Erythroblast (primary cell): ENCODE data around the gene HCFC1.

Experiments used
- GATA1 ChIP-seq: IDR thresholded peaks from 2 replicates; pipeline ENCODE4 v1.6.1; 2011; ENCODE audit warnings: low read depth, mild to moderate bottlenecking, control low read depth, low read length, moderate library complexity
- POLR2A ChIP-seq: IDR thresholded peaks from 2 replicates; pipeline ENCODE4 v1.6.1; 2011; ENCODE audit warnings: mild to moderate bottlenecking, low read length

DNA sequence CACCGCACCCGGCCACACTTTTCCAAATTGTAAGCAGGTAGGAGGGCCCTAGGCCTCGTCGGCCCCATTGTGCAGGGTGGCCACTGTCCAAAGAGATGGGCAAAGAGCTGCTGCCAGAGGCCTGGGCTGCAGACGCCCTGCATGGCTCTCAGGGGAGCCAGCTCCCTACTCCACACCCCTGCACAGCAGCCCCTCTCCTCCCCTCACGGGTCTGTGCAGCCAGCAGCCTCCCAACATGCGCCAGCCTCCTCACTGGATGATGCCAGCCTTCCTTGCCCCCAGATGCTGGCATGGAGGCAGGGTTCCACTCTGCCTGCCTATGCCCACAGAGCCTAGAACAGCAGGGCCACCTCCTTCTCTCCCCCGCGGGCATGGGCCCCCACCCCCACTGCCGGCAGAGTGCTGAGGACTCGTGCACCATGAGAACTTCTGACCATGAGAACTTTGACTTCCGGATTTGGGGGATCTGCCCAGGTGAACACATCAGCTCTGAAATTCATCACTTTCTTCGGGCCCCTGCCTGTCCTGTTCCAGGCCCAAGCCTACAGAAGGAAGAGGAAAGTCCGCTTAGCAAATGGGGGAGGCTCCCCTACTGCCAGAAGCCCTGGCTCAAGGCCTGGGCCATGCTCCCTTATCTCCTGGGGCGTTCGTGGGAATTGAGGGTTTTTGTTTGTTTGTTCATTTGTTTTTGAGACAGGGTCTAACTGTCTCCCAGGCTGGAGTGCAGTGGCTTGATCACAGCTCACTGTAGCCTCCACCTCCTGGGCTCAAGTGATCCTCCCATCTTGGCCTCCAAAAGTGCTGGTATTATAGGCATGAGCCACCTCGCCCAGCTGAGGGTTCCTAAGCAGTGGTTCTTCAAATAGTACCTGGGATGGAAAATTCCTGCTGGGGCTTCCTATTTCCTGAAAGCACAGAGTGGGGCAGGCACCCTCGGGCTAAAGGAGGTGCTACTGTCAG, 40.0 kb upstream of the HCFC1 start:
- no peak for TF ChIP-seq POLR2A
- no peak for TF ChIP-seq GATA1
